Tibial artery (tissue), 4 donors: ENCODE data around the gene PRDM2.

Experiments
- DNase-seq, 2 donors: peaks; one replicate each; pipeline ENCODE4 v3.0.0-alpha.2; 2019
- H3K27ac ChIP-seq, 2 donors: fragments of 200-600 bp; sonication (generic) in 1 of 2; 1 replicate in 1 of 2; 2 replicates in 1 of 2; pipeline ENCODE4 v1.5.1; 2018 to 2019; ENCODE audit warnings: mild to moderate bottlenecking in 1 of 2
- H3K27me3 ChIP-seq, 2 donors: fragments of 200-600 bp; sonication (generic) in 1 of 2; one replicate each; pipeline versions ENCODE4 v1.5.1 to v1.6.0; 2016 to 2019
- H3K36me3 ChIP-seq, 3 donors: fragments of 200-600 bp; sonication (generic) in 2 of 3; one replicate each; pipeline ENCODE4 v1.5.1; 2016 to 2019; ENCODE audit warnings: mild to moderate bottlenecking in 2 of 3
- H3K4me1 ChIP-seq, 4 donors: fragments of 200-600 bp; sonication (generic) in 2 of 4; 1 replicate in 3 of 4; 2 replicates in 1 of 4; pipeline ENCODE4 v1.5.1; 2016 to 2019
- H3K4me3 ChIP-seq, 2 donors: fragments of 200-600 bp; sonication (generic) in 1 of 2; 1 replicate in 1 of 2; 2 replicates in 1 of 2; pipeline ENCODE4 v1.5.1; 2018 to 2019; ENCODE audit warnings: mild to moderate bottlenecking in 2 of 2
- H3K9me3 ChIP-seq, 3 donors: fragments of 200-600 bp; sonication (generic) in 1 of 3; one replicate each; pipeline ENCODE4 v1.5.1; 2016 to 2019
- intact Hi-C: fragments of 100-400 bp; cut with DNase I; formaldehyde crosslinking; loops from one replicate; pipeline ENCODE4 v1.15.0; 2023; ENCODE audit warnings: low total_unique reads
- TF ChIP-seq, protein P1 (sequence below), 2 experiments: fragments of 200-600 bp in 1 of 2; fragments of 450-650 bp in 1 of 2; IDR thresholded peaks; one replicate each; pipeline ENCODE4 v1.5.1; 2017 to 2019; ENCODE audit warnings: antibody characterized with exemption in 2 of 2, mild to moderate bottlenecking in 1 of 2, moderate library complexity in 1 of 2

Gene PRDM2

DNA sequence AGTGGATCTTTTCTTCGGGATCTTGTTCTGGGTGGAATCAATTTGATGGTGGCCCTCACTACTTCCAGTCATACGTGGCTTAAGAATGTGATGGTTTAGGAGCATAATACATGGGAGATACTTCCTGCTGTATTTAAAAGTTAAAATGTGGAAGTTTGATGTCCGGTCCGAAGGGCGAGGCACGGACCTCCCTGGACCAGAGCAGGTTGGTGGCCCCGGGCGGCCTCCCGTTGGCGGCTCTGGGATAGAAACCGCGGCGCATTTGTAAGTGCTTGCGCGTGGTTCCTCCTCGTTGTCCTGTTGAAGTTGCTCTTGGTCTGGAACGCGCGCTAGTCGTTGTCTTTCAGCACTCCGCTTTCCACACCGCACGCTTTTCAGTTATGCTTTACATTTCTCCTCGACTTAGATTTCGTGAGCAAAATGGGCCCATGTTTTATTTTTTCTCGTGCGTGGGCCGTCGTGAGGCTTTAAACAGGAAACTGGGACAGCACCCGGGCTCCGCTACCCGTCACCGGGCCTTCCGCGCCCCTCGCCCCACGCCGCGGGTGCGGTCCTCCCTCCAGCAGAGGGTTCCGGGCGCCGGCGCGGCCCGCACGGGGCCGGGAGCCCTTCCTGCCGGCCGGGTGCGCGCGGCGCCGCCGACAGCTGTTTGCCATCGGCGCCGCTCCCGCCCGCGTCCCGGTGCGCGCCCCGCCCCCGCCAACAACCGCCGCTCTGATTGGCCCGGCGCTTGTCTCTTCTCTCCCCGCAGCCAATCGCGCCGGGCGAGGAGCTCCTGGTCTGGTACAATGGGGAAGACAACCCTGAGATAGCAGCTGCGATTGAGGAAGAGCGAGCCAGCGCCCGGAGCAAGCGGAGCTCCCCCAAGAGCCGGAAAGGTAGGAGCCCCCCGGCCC is 48.9 kb downstream of the PRDM2 start:
- Histone ChIP-seq H3K36me3 (no peaks in the 10 kb centered on the region), H3K27ac (peak overlapping the region; percentile 93 to 97), H3K27me3 (no peaks in the 10 kb centered on the region), H3K4me3 (peak overlapping the region; percentile 78 to 99), H3K4me1 (peaks cover 0 to 41% (median 21%) of the 10 kb centered on the region in 4 donors), H3K9me3 (no peaks in the 10 kb centered on the region)
- intact Hi-C loops: no loop called here
- TF ChIP-seq, protein P1, sequence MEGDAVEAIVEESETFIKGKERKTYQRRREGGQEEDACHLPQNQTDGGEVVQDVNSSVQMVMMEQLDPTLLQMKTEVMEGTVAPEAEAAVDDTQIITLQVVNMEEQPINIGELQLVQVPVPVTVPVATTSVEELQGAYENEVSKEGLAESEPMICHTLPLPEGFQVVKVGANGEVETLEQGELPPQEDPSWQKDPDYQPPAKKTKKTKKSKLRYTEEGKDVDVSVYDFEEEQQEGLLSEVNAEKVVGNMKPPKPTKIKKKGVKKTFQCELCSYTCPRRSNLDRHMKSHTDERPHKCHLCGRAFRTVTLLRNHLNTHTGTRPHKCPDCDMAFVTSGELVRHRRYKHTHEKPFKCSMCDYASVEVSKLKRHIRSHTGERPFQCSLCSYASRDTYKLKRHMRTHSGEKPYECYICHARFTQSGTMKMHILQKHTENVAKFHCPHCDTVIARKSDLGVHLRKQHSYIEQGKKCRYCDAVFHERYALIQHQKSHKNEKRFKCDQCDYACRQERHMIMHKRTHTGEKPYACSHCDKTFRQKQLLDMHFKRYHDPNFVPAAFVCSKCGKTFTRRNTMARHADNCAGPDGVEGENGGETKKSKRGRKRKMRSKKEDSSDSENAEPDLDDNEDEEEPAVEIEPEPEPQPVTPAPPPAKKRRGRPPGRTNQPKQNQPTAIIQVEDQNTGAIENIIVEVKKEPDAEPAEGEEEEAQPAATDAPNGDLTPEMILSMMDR (IDR thresholded peaks at IDR 0.05): peak in 1 of 2 experiments; percentile 19
- DNase-seq: peak; percentile 98 to 99

- H3K4me3 ChIP-seq: peak overlapping the region; percentile 78 to 99
- DNase-seq: peak; percentile 62 to 80
- intact Hi-C loops: no loop called here
- no peaks in the 10 kb centered on the region for H3K27me3 ChIP-seq
- H3K9me3 ChIP-seq: no peaks in the 10 kb centered on the region
- H3K36me3 ChIP-seq: no peaks in the 10 kb centered on the region
- H3K4me1 ChIP-seq: peaks cover 0 to 50% (median 26%) of the 10 kb centered on the region in 4 donors
- peak overlapping the region; percentile 93 to 97 for H3K27ac ChIP-seq
- TF ChIP-seq, protein P1 (IDR thresholded peaks at IDR 0.05): no peak
Measured at GRCh38 chr1:13749543-13750341, 49.8 kb downstream of the PRDM2 start.

DNA sequence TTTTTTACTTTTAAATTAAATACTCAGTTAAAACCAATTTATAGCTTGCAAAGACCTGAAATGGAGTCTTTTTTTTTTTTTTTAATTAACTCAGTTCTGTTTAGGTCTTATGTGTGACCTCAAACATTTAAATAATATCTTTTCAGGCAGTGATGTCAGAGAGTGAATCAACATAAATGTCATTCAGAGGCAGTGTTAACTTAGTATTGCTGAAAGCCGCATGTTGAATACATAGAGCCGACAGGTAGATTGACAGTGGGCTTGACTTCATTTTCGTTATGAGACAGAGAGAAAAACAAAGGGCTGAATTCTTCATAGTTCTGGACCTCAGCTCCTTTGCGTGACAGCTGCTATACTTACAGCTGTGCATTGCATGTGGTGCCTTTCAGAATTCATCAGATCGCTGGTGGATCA is 51.5 kb downstream of the PRDM2 start:
- TF ChIP-seq, protein P1 (IDR thresholded peaks at IDR 0.05): no peak
- Histone ChIP-seq H3K9me3 (no peaks in the 10 kb centered on the region), H3K27ac (no peak overlapping the region), H3K4me3 (no peak overlapping the region), H3K36me3 (no peaks in the 10 kb centered on the region), H3K4me1 (peaks cover 0 to 66% (median 35%) of the 10 kb centered on the region in 4 donors), H3K27me3 (no peaks in the 10 kb centered on the region)
- DNase-seq: no peak
- intact Hi-C loops: no loop called here

DNA sequence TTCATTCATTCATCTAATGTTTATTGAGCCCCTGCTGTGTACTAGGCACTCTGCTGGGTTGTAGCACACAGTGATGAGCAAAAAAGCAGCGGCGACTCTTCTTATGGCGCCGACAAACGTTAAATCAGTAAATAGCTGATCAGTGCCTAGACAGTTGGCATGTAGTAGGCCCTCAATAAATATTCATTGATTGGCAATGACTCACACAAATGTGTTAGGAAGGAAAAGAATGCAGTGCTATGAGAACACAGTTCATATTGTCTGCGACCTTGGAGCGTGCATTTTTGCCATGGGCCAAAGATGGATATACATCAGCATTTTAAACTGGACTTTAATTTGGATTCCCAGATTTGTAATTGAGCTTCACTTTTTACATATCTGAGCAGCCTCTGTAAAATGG is 52.0 kb downstream of the PRDM2 start:
- Histone ChIP-seq H3K4me3 (no peak overlapping the region), H3K36me3 (no peaks in the 10 kb centered on the region), H3K4me1 (peaks cover 0 to 71% (median 41%) of the 10 kb centered on the region in 4 donors), H3K27ac (no peak overlapping the region), H3K27me3 (no peaks in the 10 kb centered on the region), H3K9me3 (no peaks in the 10 kb centered on the region)
- intact Hi-C loops: no loop called here
- TF ChIP-seq, protein P1 (IDR thresholded peaks at IDR 0.05): no peak
- DNase-seq: no peak

GRCh38 chr1:13752852-13753251 is 52.9 kb downstream of the PRDM2 start:
- Histone ChIP-seq H3K4me1 (peaks cover 0 to 80% (median 47%) of the 10 kb centered on the region in 4 donors), H3K4me3 (no peak overlapping the region), H3K9me3 (no peaks in the 10 kb centered on the region), H3K27me3 (no peaks in the 10 kb centered on the region), H3K27ac (no peak overlapping the region), H3K36me3 (no peaks in the 10 kb centered on the region)
- intact Hi-C loops: no loop called here
- no peak for DNase-seq
- TF ChIP-seq, protein P1 (IDR thresholded peaks at IDR 0.05): no peak
